NCI-H1417 (cell line): ENCODE results near the gene MATCAP1.

Source experiments
- DNase-seq, 3 experiments: peaks; one replicate each; lab custom pipeline; 2025; lab: John Stamatoyannopoulos, UW

Gene MATCAP1

DNA sequence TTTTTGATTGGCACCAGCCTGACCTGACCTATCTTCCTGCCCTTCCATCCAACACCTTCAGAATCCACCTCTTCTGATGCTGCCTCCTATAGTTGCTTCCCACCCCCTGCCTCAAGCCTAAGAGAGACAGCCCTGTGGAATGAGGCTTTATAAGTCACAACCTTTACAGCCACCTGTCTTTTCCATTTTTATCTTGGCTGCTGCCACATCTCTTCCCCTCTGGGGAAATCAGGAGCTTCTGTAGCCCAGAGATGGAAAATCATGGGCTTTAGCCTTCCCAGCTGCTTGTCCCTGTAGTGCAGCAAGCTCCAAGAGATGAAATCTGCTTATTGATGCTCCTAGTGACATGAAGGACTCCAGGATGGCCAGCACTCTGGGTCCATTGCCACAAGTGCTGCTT is 55.3 kb downstream of the MATCAP1 start:
- no peak for DNase-seq
